OCI-LY1 (cell line): ENCODE results near the gene DNAH9.

Source experiments
- H2AFZ ChIP-seq: fragments of 200-600 bp; sonication (generic), shearing (Covaris generic); 2 replicates; pipeline ENCODE4 v1.6.0; 2014; ENCODE audit warnings: antibody characterized with exemption, mild to moderate bottlenecking, low read length
- H3F3A ChIP-seq: fragments of 200-600 bp; sonication (generic), shearing (Covaris generic); 2 replicates; pipeline ENCODE4 v1.6.0; 2014; ENCODE audit warnings: mild to moderate bottlenecking, antibody characterized with exemption, low read length, moderate library complexity; ENCODE audit not compliant: insufficient read depth
- H3K27ac ChIP-seq: fragments of 200-600 bp; sonication (generic); 2 replicates; pipeline ENCODE4 v1.5.1; 2014; ENCODE audit warnings: low read length, mixed run types, mild to moderate bottlenecking, low read depth; ENCODE audit not compliant: poor library complexity, severe bottlenecking
- H3K27me3 ChIP-seq: fragments of 200-600 bp; sonication (generic); 2 replicates; pipeline ENCODE4 v1.6.0; 2014; ENCODE audit warnings: antibody characterized with exemption, mild to moderate bottlenecking, low read length, moderate library complexity; ENCODE audit not compliant: insufficient read depth
- H3K36me3 ChIP-seq: fragments of 200-600 bp; sonication (generic); 2 replicates; pipeline ENCODE4 v1.6.1; 2014; ENCODE audit warnings: mild to moderate bottlenecking, antibody characterized with exemption, low read length, moderate library complexity, mixed read lengths; ENCODE audit not compliant: insufficient read depth
- H3K4me1 ChIP-seq: fragments of 200-600 bp; sonication (generic); 2 replicates; pipeline ENCODE4 v1.5.1; 2014; ENCODE audit warnings: mild to moderate bottlenecking, low read length, moderate library complexity; ENCODE audit not compliant: insufficient read depth, severe bottlenecking
- H3K4me2 ChIP-seq: fragments of 200-600 bp; sonication (generic), shearing (Covaris generic); 2 replicates; pipeline ENCODE4 v1.6.1; 2014; ENCODE audit warnings: low read length
- H3K4me3 ChIP-seq: fragments of 200-600 bp; sonication (generic); 2 replicates; pipeline ENCODE4 v1.5.1; 2014; ENCODE audit warnings: low read length, low read depth, mild to moderate bottlenecking, mixed read lengths; ENCODE audit not compliant: poor library complexity, severe bottlenecking
- H3K79me2 ChIP-seq: fragments of 200-600 bp; shearing (Covaris generic); 2 replicates; pipeline ENCODE4 v1.6.1; 2016; ENCODE audit warnings: mixed run types, low read length, mixed read lengths; ENCODE audit not compliant: insufficient read depth
- H3K9ac ChIP-seq: fragments of 200-600 bp; sonication (generic), shearing (Covaris generic); 2 replicates; pipeline ENCODE4 v1.6.1; 2014; ENCODE audit warnings: mild to moderate bottlenecking, low read length, mixed read lengths
- H3K9me2 ChIP-seq: fragments of 200-600 bp; sonication (generic), shearing (Covaris generic); 2 replicates; pipeline ENCODE4 v1.6.1; 2014; ENCODE audit warnings: low read depth, mild to moderate bottlenecking, low read length, mixed read lengths
- H3K9me3 ChIP-seq: fragments of 200-600 bp; shearing (Covaris generic); 2 replicates; pipeline ENCODE4 v1.6.1; 2014; ENCODE audit warnings: low read length, mixed read lengths
- H4K20me1 ChIP-seq: fragments of 200-600 bp; sonication (generic), shearing (Covaris generic); 2 replicates; pipeline ENCODE4 v1.6.0; 2016; ENCODE audit warnings: mild to moderate bottlenecking, low read length; ENCODE audit not compliant: insufficient read depth
- EZH2 ChIP-seq: fragments of 200-600 bp; sonication (generic), shearing (Covaris generic); IDR thresholded peaks from 2 replicates; pipeline ENCODE4 v1.8.0; 2017; ENCODE audit warnings: borderline replicate concordance, mixed run types, mild to moderate bottlenecking, antibody characterized with exemption, low read length, moderate library complexity, mixed read lengths
- TF ChIP-seq, protein P1 (sequence below): fragments of 200-600 bp; sonication (generic), shearing (Covaris generic); IDR thresholded peaks from 2 replicates; pipeline ENCODE4 v1.5.1; 2017; ENCODE audit warnings: mild to moderate bottlenecking, antibody characterized with exemption, low read length, moderate library complexity, mixed read lengths

DNAH9 gene

DNA sequence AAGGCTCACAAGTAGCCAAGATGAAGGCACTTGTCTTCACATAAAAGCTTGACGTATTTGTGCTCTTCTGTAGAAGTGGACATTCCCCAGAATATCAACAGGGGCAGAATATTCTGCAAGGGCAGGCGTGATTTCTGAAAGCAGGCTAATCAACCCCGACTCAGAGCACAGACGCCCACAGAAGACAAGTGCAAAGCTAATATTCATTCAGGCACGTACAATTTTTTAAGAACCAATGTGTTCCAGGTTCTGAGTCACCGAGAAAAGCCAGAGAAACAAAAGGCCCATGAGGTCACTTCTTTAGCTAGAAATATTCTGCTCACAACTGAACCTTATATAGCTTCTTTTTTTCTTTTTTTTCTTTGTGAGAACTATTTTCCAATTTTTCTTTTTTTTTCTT, 121.6 kb downstream of the DNAH9 start:
- no peaks in the 10 kb centered on the region for H3K27me3 ChIP-seq
- no peaks in the 10 kb centered on the region for H3K9me2 ChIP-seq
- no peak overlapping the region for H3K4me3 ChIP-seq
- no peaks in the 10 kb centered on the region for H3K79me2 ChIP-seq
- H3K4me2 ChIP-seq, result no peak overlapping the region
- no peak overlapping the region for H3K27ac ChIP-seq
- no peaks in the 10 kb centered on the region for H3K4me1 ChIP-seq
- H3K9ac ChIP-seq, result no peak overlapping the region
- no peaks in the 10 kb centered on the region for H3K36me3 ChIP-seq
- TF ChIP-seq, protein P1, sequence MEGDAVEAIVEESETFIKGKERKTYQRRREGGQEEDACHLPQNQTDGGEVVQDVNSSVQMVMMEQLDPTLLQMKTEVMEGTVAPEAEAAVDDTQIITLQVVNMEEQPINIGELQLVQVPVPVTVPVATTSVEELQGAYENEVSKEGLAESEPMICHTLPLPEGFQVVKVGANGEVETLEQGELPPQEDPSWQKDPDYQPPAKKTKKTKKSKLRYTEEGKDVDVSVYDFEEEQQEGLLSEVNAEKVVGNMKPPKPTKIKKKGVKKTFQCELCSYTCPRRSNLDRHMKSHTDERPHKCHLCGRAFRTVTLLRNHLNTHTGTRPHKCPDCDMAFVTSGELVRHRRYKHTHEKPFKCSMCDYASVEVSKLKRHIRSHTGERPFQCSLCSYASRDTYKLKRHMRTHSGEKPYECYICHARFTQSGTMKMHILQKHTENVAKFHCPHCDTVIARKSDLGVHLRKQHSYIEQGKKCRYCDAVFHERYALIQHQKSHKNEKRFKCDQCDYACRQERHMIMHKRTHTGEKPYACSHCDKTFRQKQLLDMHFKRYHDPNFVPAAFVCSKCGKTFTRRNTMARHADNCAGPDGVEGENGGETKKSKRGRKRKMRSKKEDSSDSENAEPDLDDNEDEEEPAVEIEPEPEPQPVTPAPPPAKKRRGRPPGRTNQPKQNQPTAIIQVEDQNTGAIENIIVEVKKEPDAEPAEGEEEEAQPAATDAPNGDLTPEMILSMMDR, result no peak
- no peak for TF ChIP-seq EZH2
- H3F3A ChIP-seq, result no peaks in the 10 kb centered on the region
- H2AFZ ChIP-seq, result no peak overlapping the region
- H3K9me3 ChIP-seq, result no peaks in the 10 kb centered on the region
- H4K20me1 ChIP-seq, result no peaks in the 10 kb centered on the region

DNA sequence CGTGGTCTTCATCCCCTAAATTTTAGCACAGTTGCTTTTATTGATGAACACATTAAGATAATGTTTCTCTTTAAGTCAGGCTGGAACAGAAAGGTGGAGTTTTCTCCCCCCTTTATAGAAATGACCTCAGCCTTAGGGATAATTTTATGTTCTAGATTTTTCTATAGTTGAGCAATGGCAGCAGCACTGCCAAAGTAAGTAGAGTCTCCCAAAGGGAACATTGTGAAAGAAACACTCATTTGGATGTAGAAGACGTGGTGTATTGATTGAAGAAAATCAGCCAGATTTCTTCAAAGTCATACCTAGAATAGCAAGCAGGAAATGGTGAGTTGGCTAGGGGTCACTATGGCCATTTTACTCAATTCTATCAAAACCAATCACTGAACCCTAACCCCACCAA, 122.5 kb downstream of the DNAH9 start:
- H3K79me2 ChIP-seq, result no peaks in the 10 kb centered on the region
- no peaks in the 10 kb centered on the region for H4K20me1 ChIP-seq
- no peak overlapping the region for H3K9ac ChIP-seq
- no peaks in the 10 kb centered on the region for H3K36me3 ChIP-seq
- no peak overlapping the region for H3K4me3 ChIP-seq
- H3K27me3 ChIP-seq, result no peaks in the 10 kb centered on the region
- no peaks in the 10 kb centered on the region for H3K9me2 ChIP-seq
- no peaks in the 10 kb centered on the region for H3K4me1 ChIP-seq
- H2AFZ ChIP-seq, result no peak overlapping the region
- H3K9me3 ChIP-seq, result no peaks in the 10 kb centered on the region
- H3F3A ChIP-seq, result no peaks in the 10 kb centered on the region
- no peak overlapping the region for H3K4me2 ChIP-seq
- H3K27ac ChIP-seq, result no peak overlapping the region
- no peak for TF ChIP-seq EZH2
- TF ChIP-seq, protein P1, result no peak

DNA sequence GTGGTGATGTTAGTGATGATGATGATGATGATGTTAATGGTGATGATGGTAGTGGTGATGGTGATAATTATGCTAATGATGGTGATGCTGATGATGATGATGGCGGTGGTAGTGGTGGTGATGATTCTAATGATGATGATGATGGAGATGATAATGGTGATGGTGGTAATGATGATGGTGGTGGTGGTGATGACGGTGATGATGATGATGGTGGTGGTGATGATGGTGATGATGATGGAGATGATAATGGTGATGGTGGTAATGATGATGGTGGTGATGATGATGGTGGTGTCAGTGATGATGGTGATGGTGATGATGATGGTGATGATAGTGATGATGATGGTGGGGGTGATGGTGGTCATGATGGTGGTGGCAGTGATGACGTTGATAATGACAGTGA, 132.5 kb downstream of the DNAH9 start:
- Histone ChIP-seq H3K4me3 (no peak overlapping the region), H3F3A (no peaks in the 10 kb centered on the region), H3K79me2 (no peaks in the 10 kb centered on the region), H3K9me2 (no peaks in the 10 kb centered on the region), H4K20me1 (no peaks in the 10 kb centered on the region), H3K27ac (no peak overlapping the region), H3K4me1 (no peaks in the 10 kb centered on the region), H3K36me3 (no peaks in the 10 kb centered on the region), H3K9ac (no peak overlapping the region), H3K4me2 (no peak overlapping the region), H3K9me3 (no peaks in the 10 kb centered on the region), H3K27me3 (no peaks in the 10 kb centered on the region), H2AFZ (no peak overlapping the region)
- TF ChIP-seq EZH2, result no peak
- TF ChIP-seq, protein P1, result no peak
